GM21723 (cell line): Measurements from ENCODE around the gene ARL4A.
"Not testable (repeated sequence)": the region's sequence is repeated elsewhere in the genome, so short reads cannot be mapped to it uniquely, and the experiment has no call there.

ENCODE experiments used
- ATAC-seq: cut with Tn5 transposase; IDR thresholded peaks from one replicate; pipeline ENCODE4 v1.9.1; 2021; ENCODE audit warnings: mild to moderate bottlenecking, moderate library complexity; ENCODE audit not compliant: unreplicated experiment

The ARL4A gene

DNA sequence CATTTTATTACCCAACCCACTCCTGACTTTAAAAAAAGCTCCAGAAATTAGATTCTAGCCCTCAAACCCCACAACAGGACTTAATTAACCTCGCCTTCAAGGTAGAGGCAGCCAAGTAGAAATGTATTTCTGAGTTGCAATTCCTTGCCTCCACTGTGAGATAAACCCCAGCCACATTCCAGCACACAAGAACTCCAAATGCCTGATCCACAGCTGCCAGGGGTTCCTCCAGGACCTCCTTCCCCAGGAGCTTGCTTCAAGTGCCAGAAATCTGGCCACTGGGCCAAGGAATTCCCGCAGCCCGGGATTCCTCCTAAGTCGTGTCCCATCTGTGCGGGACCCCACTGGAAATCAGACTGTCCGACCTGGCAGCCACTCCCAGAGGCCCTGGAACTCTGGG lies 25.9 kb upstream of the ARL4A start:
- ATAC-seq = no peak

DNA sequence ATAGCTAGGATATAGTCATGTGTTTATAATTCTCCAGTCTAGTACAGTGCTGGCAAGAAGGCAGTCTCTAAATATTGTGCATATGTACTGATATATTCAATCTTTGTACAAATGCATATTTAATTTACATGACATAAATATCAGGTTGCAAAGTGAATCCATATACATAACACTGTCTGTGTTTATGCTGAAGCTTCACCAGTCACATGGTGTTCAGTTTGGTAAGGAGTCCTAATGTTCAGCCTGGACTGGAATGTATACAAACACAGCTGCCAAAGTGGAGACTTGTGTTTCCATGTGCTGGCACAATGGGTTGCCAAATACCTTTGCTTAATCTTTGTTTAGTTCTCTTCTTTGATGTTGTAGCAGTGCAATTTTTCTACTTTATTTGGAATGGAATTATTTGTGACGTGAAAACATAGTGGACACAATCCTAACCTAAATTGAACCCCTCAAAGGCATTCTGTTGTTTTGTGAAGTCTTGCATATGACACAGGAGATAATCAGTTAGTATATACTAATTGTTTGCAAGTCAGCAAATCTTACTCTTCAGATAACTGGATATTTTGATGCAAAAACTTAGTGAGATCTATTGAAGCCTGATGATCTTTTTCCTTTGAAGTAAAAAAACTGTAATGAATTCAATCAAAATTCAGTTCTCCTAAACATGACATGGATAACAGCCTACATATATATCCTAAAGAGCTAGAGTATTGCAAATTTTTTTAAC lies 17.3 kb upstream of the ARL4A start:
- ATAC-seq = no peak

DNA sequence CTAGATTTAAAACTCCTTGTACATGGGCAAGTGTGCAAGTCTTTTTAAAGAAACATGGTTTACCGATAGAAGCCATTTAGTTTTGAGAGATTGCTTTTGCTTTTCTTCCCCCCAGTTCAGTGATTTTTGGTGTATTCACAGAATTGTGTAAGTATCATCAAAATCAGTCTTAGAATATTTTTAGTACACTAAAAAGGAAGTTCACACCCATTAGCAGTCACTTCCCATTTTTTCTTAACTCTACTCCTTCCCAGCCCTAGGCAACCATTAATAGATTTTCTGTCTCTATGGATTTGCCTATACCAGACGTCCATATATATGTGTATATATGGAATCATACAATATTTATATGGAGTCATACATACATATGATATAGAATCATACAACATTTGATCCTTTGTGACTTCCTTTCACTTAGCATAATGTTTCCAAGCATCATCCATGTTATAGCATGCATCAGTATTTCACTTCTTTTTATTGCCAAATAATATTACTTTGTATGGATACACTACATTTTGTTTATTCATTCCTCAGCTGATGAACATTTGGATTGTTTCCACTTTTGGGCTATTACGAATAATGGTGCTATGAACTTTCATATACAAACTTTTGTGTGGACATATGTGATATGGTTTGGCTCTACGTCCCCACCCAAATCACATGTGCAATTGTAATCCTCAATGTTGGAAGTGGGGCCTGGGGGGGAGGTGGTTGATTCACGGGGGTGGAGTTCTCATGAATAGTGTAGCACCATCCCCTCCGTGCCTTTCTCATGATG lies 16.5 kb upstream of the ARL4A start:
- no peak for ATAC-seq

DNA sequence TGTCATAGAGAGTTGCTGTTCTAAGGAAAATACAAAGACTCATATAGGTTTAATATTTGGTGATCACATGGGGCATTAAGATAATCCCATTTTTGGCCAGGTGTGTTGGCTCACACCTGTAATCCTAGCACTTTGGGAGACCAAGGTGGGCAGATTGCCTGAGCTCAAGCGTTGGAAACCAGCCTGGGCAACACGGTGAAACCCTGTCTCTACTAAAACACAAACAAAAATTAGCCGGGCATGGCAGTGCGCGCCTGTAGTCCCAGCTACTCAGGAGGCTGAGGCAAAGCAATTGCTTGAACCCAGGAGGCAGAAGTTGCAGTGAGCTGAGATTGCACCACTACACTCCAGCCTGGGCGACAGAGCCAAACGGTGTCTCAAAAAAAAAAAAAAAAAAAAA lies 14.0 kb upstream of the ARL4A start:
- not testable (repeated sequence) for ATAC-seq

DNA sequence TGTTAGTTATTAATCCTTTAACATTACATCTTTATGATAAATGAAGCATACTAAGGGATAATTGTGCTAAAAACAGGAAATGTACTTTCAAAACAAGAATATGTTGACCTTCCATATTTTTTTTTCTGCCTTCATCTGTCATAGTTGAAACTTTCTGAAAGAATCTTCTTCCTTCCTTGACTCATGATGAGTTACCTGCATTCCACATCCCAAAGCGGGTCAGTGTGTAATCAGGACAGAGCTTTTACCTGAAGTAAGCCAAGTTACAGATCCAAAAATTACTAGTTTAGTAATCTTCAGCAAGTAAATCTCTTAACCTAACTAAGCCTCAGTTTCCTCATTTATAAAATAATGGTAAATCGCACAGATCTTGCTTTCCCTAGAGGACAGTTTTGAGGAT lies 13.4 kb upstream of the ARL4A start:
- ATAC-seq = no peak

DNA sequence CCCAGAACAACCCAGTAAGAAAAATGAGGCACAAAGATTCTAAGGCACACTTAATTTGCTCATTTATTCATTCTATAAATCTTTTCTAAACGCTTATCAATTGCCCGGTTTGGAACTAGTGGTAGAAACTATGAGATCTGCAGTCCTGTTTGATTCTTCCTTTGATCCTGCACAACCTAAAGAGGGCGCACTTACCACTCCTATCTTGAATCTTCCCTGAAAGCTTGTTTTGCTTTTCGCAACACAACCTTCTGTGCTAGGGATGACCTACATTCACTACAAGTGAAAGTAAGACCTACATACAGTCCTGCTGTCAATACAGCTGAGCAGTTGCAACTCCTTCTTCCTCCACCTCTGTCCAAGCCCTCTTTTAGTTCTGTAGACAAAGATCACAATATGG lies 12.6 kb upstream of the ARL4A start:
- ATAC-seq = peak; percentile 84

DNA sequence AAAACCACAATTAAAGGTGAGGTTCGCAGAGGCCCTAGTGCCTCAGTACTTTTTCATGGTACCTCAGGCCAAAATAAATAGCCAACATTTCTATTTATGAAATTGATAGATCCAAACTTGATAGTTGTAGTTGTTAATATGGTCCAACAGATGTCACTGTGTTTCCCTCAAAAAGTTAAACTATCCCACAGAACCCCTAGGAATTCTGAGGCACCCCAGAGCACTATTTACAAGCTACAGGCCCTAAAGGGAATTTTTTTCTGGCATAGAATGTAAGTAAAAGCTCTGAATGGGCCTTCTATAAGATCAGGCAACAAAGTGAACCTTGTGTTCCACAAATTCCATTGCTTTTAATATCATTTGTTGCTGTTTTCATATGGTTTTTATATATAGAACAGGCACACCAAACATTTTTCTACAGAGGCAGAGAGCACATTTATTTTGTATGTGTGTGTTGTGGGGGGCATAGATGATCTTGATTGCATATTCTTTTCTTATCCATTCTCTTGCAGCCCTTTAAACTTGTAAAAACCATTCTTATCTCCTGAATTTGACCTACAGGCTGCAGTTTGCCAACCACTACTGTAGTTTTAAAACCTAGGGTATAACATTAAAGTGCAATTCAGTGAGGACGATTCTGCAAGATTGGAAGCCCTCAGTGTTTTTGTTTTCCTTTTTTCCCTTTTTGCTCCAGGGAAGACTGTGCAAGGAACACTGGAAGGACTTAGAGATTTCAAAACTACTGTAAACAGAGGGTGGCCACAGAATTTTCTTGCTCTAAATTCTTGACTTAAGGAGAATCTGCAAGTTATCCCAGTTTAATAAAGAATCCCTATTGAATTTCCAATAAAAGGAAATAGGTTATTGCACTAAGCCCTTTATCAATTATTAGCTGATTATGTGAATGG lies 3.5 kb upstream of the ARL4A start:
- ATAC-seq = no peak

DNA sequence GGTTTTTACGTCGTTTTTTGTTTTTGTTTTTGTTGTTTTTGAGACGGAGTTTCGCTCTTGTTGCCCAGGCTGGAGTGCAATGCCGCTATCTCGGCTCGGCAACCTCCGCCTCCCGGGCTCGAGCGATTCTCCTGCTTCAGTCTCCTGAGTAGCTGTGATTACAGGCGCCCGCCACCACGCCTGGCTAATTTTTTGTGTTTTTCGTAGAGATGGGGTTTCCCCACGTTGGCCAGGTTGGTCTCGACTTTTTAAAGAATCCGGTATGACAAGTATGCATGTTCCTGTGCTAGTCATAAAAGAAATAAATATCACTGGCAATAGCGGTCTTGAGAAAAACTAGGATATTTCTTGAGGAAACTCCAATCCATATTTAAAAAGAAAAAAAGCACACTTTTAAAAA lies 2.7 kb upstream of the ARL4A start:
- no peak for ATAC-seq

DNA sequence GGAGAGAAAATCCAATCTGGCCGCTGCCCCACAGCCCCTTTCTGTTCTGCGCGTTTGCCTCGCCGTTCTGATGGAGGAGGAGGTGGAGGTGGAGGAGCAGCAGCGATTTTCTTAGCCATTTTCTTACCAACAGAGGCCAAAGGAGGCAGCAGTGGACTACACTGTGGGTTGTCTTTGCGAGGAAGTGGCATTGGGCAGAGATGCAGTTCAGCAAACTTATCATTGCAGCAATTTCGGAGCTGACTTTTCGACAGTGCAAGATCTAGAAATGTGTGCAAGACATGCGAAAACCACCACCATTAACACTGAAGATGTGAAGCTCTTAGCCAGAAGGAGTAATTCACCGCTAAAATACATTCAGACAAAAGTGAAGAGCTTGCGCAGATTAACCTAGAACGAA lies 1.9 kb upstream of the ARL4A start:
- ATAC-seq = no peak

DNA sequence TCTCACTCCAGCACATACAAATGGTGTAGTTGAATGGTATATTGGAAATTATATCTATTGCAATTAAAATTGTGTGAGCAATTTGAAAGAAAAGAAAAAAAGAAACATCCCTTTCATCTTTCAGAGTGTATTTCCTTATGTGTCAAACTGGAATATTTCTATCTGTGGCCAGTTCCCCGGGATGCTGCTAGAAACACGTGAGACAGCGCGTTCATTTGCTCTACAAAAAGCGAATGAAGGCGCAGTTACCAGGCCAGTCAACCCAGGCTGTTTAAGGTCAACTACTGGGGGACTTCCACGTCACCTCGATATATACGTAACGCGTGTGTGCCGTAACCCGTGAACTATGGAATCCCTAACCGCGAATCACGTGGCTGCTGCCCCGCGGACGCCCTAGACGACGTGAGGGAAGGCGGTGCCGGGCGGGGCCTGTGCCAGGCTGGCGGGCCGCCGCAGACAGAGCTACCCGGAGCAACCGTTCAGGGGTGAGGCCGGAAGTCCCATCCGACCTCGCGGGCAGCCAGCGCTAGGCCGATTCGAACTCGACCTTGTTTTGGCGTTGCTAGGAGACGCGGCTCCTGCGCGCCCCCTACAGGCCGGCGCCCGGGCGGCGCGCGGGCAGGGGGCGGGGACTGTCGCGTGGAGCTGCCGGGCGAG lies 1.1 kb upstream of the ARL4A start:
- ATAC-seq = peak; percentile 87

DNA sequence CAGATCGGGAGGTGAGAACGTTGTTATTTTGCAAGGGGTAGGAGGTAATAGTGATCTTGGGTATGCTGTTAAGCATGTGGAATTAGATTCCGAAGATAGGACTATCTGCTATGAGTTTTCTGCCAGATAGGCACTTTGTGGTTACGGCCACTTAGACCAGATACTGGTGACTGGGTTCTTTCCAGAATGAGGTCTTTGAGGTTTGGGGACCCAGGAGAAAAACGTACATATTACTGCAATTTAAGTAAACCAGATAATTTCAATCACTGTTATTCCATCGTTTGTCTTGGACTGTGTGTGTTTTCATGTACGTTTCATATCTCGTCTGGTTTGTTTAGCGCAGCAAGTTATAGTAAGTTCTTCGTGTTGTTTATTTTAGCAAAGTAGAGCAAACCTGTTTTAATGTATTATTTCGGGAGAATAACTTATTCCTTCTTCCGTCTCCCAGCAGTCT lies 312 bp downstream of the ARL4A start:
- ATAC-seq = no peak

DNA sequence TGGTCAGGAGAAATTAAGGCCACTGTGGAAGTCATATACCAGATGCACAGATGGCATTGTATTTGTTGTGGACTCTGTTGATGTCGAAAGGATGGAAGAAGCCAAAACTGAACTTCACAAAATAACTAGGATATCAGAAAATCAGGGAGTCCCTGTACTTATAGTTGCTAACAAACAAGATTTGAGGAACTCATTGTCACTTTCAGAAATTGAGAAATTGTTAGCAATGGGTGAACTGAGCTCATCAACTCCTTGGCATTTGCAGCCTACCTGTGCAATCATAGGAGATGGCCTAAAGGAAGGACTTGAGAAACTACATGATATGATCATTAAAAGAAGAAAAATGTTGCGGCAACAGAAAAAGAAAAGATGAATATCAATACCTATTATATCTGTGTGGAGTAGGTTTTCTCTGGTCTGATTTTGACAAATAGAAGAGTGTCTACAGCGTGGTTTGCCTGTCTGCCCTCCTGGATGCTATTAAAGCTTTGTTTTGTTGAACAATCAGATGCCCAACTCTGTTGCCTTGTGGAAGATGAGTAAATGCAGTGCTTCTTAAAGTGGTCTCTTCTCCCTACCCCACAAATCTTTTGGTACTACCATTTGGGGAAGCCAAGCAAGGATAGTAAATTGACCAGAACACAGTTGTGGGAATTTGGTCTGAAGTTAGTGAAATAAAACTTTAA lies 1.2 kb downstream of the ARL4A start:
- ATAC-seq = not testable (repeated sequence)

DNA sequence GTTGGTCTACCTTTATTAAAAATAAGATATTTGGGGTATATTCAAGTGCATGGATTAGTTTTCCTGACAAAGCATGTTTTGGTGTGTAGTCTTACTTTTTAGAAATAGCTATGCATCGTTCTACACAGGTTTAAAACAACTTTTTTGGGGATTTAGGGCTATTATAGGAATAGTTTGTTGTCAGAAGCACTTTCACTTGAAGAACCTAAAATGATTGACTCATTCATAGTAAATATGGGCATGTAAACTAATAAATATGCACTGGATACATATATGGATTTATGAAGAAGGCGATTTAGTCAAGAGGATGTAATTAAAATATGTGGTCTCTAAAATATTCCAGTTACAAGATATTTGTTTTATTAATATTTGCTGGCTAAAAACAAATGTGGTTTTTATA lies 2.0 kb downstream of the ARL4A start:
- ATAC-seq = no peak

DNA sequence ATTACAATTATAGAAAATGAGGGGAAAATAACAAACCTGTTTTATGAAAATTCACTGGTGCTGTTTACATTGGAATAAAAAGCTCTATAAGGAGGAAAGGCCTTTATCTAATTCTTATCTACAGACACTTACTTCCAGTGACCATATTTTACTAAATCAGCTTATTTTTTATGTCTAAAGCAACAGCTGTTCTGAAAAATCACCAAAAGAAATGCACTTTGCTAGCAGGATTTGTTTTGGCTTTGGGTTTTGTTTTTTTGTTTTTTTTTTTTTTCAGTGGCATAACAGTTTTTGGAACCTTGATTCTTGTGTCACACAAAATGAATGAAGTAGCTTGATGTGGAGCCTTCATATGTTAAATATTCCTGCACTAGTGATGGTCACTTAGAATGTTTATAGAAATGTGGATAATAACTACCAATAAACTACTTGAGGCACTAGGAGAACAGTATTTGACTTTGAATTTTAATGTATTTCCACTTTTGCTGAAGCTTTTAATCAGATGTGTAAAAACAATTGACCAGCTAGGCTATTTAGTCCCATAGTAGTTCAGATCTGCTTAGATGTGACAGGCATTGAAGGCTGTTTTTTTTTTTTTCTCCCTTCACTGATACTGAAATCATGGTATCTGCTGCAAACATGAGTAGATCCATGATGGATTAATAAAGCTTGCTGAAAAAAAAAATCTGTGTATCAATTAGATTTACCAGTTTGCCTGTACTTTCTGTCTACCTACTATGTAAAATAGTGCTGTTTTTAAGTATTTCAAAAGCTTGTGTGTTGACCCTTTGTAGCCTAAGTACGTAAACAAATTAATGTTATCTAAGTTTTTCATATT lies 2.8 kb downstream of the ARL4A start:
- ATAC-seq = no peak

DNA sequence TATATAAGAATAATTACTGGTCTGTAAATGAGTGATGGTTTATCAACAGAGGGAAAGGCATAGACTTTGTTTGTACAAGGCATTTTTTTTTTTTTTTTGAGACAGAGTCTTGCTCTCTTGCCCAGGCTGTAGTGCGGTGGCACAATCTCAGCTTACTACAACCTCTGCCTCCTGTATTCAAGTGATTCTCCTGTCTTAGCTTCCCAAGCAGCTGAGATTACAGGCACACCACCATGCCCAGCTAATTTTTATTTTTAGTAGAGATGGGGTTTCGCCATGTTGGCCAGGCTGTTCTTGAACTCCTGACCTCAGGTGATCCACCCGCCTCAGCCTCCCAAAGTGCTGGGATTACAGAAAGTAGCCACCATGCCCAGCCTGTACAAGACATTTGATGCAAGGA lies 4.0 kb downstream of the ARL4A start:
- ATAC-seq = not testable (repeated sequence)

DNA sequence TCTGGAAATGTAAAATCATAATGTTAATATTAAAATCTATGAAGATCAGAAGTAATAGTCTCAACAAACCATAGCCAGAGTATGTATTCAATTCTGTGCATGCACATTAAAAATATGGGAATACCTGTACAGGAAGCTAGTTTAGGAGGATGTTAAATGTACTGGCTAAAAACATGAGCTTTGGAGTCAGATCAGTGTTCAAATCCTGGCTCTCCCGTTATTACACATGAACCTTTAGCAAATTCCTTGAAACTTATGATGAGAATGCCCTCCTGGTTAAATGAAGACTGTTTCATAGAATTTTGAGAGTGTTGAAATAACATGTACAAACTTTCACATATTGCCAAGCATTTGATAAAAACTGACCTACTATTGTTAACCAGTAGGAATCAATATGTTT lies 4.6 kb downstream of the ARL4A start:
- ATAC-seq = no peak

DNA sequence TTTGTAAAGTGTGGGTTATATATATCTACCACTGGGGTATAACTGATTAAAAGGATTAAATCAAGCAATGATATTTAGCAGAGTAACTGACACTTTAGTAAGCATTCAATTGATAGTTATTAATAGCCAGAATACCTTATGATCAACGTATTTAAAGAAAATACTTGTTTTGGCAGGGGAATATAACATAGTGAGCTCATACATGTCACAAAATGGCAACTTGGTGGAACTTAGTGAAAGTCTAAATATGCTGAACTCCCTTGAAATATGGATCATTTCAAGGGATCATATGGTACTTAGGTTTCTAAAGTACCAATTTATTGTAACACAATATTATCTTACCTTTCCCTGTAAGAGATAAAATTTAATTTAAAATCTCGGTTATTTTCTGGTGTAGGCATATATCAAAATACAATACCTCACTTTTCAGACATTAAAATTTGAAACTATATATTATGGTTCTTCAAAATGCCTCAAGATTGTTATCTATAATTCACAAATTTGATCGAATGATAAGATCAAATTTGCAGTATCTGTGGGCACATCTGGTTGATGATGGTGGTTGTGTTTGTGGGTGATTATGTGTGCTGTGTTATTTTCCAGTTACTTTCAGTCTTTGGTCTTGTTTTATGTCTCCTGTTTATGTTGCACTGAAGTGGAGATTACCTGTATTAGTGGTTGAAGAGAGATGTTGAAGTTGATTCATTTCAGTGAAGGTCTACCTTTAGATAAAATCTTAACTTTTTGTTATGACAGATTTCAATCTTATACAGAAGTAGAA lies 5.2 kb downstream of the ARL4A start:
- no peak for ATAC-seq

DNA sequence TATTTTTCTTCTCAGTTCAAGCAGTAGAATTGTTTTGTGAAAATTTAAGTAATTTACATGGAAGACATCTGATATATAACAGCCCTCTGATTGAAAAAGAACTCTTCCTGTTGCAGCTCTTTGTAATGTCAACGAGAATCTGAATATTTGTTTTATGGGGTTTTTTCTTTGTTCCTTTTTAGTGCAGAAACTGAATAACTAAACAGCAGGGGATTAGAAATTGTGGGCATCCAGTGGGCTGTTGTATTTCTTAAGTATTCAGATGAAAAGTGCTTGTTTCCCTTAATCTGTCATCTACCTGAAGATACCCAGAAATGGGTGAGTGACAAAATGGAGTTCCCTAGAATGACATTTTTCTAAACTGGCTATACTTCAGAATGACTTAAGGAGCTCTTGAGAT lies 7.4 kb downstream of the ARL4A start:
- no peak for ATAC-seq

DNA sequence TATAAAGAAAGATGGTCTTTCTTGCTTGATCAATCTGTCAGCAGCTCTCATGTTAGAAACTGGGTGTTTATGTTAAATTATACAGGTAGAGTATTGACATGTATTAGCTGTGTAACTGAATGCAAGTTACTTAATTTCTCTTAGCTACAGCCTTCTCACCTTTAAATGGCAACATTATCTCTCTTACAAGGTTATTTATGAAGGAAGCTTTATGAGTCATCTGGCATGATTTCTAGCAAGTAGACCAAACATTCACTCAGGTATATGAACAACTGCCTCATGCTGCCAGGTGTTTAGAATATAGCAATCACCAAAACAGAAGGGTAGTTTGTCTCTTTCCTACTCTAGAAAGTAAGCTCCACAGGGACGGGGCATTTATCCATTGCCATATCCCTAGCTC lies 8.5 kb downstream of the ARL4A start:
- ATAC-seq = no peak
